D341Med (cell line): Measurements from ENCODE around the gene COL27A1.

Experiments
- DNase-seq: peaks from one replicate; pipeline ENCODE4 v3.0.0; 2012; ENCODE audit warnings: low spot score

COL27A1 gene

GRCh38 chr9:114155263-114155994 lies at the start of gene COL27A1:
Gene COL27A1, plus strand, starts transcription at chr9:114155537. Its CDS starts 414 bp downstream, at chr9:114155951.
- DNase-seq, result peak; percentile 94

GRCh38 chr9:114107286-114108001 lies 47.9 kb upstream of the COL27A1 start:
- no peak for DNase-seq

- DNase-seq, result peak; percentile 94
Measured at GRCh38 chr9:114108016-114108833, 47.1 kb upstream of the COL27A1 start.

GRCh38 chr9:114109124-114109523 lies 46.2 kb upstream of the COL27A1 start:
- DNase-seq, result no peak

GRCh38 chr9:114110180-114110579 lies 45.2 kb upstream of the COL27A1 start:
- no peak for DNase-seq

- no peak for DNase-seq
Measured at GRCh38 chr9:114112325-114112724, 43.0 kb upstream of the COL27A1 start.

GRCh38 chr9:114112778-114113584 lies 42.4 kb upstream of the COL27A1 start:
- DNase-seq, result no peak

GRCh38 chr9:114114364-114114763 lies 41.0 kb upstream of the COL27A1 start:
- no peak for DNase-seq

GRCh38 chr9:114115654-114116125 lies 39.6 kb upstream of the COL27A1 start:
- DNase-seq, result no peak

GRCh38 chr9:114116126-114116747 lies 39.1 kb upstream of the COL27A1 start:
- DNase-seq, result no peak

- DNase-seq, result no peak
Measured at GRCh38 chr9:114117614-114117995, 37.7 kb upstream of the COL27A1 start.

GRCh38 chr9:114117996-114118830 lies 37.1 kb upstream of the COL27A1 start:
- no peak for DNase-seq

GRCh38 chr9:114119242-114120191 lies 35.8 kb upstream of the COL27A1 start:
- DNase-seq, result no peak

- no peak for DNase-seq
Measured at GRCh38 chr9:114120192-114121014, 34.9 kb upstream of the COL27A1 start.

GRCh38 chr9:114121227-114122135 lies 33.9 kb upstream of the COL27A1 start:
- DNase-seq, result no peak

GRCh38 chr9:114122136-114123027 lies 33.0 kb upstream of the COL27A1 start:
- no peak for DNase-seq
